HCT116 (cell line): ENCODE data around the gene ZBTB7B.

Experiments
- CEBPB ChIP-seq: IDR thresholded peaks from 2 replicates; pipeline ENCODE4 v1.6.1; 2012; ENCODE audit warnings: low read depth
- POLR2A ChIP-seq: IDR thresholded peaks from 2 replicates; pipeline ENCODE4 v1.7.0; 2011; ENCODE audit warnings: borderline replicate concordance; ENCODE audit not compliant: insufficient read depth, insufficient read length; ENCODE audit errors: extremely low read depth
- POLR2AphosphoS5 ChIP-seq: IDR thresholded peaks from 2 replicates; pipeline ENCODE4 v1.6.1; 2011; ENCODE audit warnings: mild to moderate bottlenecking, low read depth, low read length, moderate library complexity
- RAD21 ChIP-seq: IDR thresholded peaks from 2 replicates; pipeline ENCODE4 v1.6.1; 2012; ENCODE audit warnings: low read depth, mild to moderate bottlenecking
- SIN3A ChIP-seq: IDR thresholded peaks from 2 replicates; pipeline ENCODE4 v1.6.1; 2012; ENCODE audit warnings: low read depth
- SP1 ChIP-seq: IDR thresholded peaks from 2 replicates; pipeline ENCODE4 v1.6.1; 2012; ENCODE audit warnings: low read depth
- YY1 ChIP-seq: IDR thresholded peaks from 2 replicates; pipeline ENCODE4 v1.6.1; 2011; ENCODE audit warnings: low read length, low read depth, moderate library complexity, mild to moderate bottlenecking; ENCODE audit not compliant: insufficient replicate concordance; ENCODE audit errors: extremely low read depth
- ZNF274 ChIP-seq: fragments of 200-500 bp; sonication (Bioruptor generic); IDR thresholded peaks from 2 replicates; pipeline ENCODE4 v1.6.1; 2014; ENCODE audit warnings: mild to moderate bottlenecking, low read depth, low read length, inconsistent platforms
- TF ChIP-seq, protein P1 (sequence below): IDR thresholded peaks from 2 replicates; pipeline ENCODE4 v1.6.1; 2012; ENCODE audit warnings: low read depth
- TF ChIP-seq, protein P2 (sequence below), 3 experiments: fragments of 200-600 bp in 1 of 3; sonication (generic) in 1 of 3; IDR thresholded peaks in 2 of 3; conservative IDR thresholded peaks in 1 of 3; 2 replicates each; pipeline ENCODE4 v1.5.1; 2012 to 2017; ENCODE audit warnings: low read depth in 2 of 3, low read length in 2 of 3, antibody characterized with exemption in 1 of 3, borderline replicate concordance in 1 of 3, control low read depth in 1 of 3, mild to moderate bottlenecking in 1 of 3, mixed read lengths in 1 of 3, mixed run types in 1 of 3, moderate library complexity in 1 of 3; ENCODE audit not compliant: insufficient read depth in 1 of 3
- TF ChIP-seq, protein P3 (sequence below): IDR thresholded peaks from 2 replicates; pipeline ENCODE4 v1.6.1; 2012
- TF ChIP-seq, protein P4 (sequence below): IDR thresholded peaks from 2 replicates; pipeline ENCODE4 v1.6.1; 2011; ENCODE audit warnings: mild to moderate bottlenecking, low read length, moderate library complexity; ENCODE audit not compliant: insufficient replicate concordance; ENCODE audit errors: extremely low read depth

DNA sequence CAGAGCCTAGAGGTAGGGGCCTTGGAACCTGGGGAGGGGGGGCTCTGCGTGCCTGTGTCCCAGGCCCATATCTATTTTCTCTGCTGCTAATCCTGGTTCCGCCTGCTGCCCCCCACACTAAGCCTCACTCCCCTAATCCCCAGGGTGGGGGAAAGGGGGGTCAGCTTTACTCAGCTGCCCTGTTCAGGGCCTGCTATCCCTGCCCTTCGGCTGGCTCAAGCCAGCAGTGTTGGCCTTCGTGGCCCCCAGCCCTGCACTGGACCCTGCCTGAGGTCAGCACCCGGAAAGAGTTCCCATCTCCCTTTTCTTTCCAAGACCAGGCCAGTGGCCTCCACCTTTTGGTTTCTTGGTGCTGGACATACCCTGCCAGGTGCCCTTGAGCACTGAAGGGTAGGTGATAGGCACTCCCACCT lies 8.4 kb downstream of the ZBTB7B start:
- TF ChIP-seq POLR2A (no peak), RAD21 (no peak), POLR2AphosphoS5 (no peak), ZNF274 (no peak), SP1 (no peak), CEBPB (no peak), YY1 (no peak), SIN3A (no peak)
- TF ChIP-seq, protein P1, sequence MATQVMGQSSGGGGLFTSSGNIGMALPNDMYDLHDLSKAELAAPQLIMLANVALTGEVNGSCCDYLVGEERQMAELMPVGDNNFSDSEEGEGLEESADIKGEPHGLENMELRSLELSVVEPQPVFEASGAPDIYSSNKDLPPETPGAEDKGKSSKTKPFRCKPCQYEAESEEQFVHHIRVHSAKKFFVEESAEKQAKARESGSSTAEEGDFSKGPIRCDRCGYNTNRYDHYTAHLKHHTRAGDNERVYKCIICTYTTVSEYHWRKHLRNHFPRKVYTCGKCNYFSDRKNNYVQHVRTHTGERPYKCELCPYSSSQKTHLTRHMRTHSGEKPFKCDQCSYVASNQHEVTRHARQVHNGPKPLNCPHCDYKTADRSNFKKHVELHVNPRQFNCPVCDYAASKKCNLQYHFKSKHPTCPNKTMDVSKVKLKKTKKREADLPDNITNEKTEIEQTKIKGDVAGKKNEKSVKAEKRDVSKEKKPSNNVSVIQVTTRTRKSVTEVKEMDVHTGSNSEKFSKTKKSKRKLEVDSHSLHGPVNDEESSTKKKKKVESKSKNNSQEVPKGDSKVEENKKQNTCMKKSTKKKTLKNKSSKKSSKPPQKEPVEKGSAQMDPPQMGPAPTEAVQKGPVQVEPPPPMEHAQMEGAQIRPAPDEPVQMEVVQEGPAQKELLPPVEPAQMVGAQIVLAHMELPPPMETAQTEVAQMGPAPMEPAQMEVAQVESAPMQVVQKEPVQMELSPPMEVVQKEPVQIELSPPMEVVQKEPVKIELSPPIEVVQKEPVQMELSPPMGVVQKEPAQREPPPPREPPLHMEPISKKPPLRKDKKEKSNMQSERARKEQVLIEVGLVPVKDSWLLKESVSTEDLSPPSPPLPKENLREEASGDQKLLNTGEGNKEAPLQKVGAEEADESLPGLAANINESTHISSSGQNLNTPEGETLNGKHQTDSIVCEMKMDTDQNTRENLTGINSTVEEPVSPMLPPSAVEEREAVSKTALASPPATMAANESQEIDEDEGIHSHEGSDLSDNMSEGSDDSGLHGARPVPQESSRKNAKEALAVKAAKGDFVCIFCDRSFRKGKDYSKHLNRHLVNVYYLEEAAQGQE: no peak
- TF ChIP-seq, protein P2, sequence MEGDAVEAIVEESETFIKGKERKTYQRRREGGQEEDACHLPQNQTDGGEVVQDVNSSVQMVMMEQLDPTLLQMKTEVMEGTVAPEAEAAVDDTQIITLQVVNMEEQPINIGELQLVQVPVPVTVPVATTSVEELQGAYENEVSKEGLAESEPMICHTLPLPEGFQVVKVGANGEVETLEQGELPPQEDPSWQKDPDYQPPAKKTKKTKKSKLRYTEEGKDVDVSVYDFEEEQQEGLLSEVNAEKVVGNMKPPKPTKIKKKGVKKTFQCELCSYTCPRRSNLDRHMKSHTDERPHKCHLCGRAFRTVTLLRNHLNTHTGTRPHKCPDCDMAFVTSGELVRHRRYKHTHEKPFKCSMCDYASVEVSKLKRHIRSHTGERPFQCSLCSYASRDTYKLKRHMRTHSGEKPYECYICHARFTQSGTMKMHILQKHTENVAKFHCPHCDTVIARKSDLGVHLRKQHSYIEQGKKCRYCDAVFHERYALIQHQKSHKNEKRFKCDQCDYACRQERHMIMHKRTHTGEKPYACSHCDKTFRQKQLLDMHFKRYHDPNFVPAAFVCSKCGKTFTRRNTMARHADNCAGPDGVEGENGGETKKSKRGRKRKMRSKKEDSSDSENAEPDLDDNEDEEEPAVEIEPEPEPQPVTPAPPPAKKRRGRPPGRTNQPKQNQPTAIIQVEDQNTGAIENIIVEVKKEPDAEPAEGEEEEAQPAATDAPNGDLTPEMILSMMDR (IDR thresholded peaks at IDR 0.05 in 2 of 3, conservative IDR thresholded peaks at IDR 0.05 in 1 of 3; ENCODE audit: borderline replicate concordance in 1 of 3, insufficient read depth in 1 of 3, low read depth in 2 of 3, low read length in 2 of 3): no peak
- TF ChIP-seq, protein P3, sequence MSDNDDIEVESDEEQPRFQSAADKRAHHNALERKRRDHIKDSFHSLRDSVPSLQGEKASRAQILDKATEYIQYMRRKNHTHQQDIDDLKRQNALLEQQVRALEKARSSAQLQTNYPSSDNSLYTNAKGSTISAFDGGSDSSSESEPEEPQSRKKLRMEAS: no peak
- TF ChIP-seq, protein P4, sequence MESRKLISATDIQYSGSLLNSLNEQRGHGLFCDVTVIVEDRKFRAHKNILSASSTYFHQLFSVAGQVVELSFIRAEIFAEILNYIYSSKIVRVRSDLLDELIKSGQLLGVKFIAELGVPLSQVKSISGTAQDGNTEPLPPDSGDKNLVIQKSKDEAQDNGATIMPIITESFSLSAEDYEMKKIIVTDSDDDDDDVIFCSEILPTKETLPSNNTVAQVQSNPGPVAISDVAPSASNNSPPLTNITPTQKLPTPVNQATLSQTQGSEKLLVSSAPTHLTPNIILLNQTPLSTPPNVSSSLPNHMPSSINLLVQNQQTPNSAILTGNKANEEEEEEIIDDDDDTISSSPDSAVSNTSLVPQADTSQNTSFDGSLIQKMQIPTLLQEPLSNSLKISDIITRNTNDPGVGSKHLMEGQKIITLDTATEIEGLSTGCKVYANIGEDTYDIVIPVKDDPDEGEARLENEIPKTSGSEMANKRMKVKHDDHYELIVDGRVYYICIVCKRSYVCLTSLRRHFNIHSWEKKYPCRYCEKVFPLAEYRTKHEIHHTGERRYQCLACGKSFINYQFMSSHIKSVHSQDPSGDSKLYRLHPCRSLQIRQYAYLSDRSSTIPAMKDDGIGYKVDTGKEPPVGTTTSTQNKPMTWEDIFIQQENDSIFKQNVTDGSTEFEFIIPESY: no peak
